ENCODE data around the gene DACT2. TPM values are rescaled to one million over a fixed set of nuclear protein-coding genes. Genes with fewer than 3 reads are reported as not detected.

DACT2 gene
- total RNA-seq, 1 experiment from 2014 or later, result 4.9 TPM

DNA sequence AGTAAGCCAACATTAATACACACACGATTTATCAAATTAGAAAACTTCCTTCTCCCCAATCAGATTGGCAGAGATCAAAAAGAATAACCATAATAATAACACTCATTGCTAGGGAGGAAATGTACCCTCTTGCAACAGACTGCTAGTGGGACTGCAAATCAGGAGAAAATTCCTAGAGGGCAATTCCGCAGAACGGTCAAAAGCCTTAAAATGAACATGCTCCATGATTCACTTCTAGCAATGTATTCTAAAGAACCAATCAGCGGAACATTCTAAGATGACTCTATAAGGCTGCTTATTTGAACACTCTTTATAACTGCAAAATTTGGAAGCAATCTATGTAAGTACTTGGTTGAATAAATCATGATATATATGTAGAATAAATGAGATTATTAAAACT lies 8.5 kb upstream of the DACT2 start (continued):
- TF ChIP-seq NR1H2 (CRISPR knock-in tag; IDR thresholded peaks at IDR 0.05) (no peak), ZNF416 (CRISPR knock-in tag; IDR thresholded peaks at IDR 0.05) (no peak), NFE2L1 (CRISPR knock-in tag; IDR thresholded peaks at IDR 0.05) (no peak)

GRCh38 chr6:168326294-168327261 lies 7.0 kb upstream of the DACT2 start:
- no peaks in the 10 kb centered on the region; the same call in 1 of the 2 replicates for H3K9me3 Mint-ChIP-seq
- TF ChIP-seq GRHL2 (CRISPR knock-in tag; IDR thresholded peaks at IDR 0.05; ENCODE audit: insufficient replicate concordance, severe bottlenecking), result no peak
- TF ChIP-seq CREB1 (CRISPR knock-in tag; IDR thresholded peaks at IDR 0.05), result no peak
- TF ChIP-seq TP53 (CRISPR knock-in tag; IDR thresholded peaks at IDR 0.05), result no peak
- no peak for TF ChIP-seq AFF4 (CRISPR knock-in tag; IDR thresholded peaks at IDR 0.05; ENCODE audit: borderline replicate concordance)
- TF ChIP-seq, protein P1, sequence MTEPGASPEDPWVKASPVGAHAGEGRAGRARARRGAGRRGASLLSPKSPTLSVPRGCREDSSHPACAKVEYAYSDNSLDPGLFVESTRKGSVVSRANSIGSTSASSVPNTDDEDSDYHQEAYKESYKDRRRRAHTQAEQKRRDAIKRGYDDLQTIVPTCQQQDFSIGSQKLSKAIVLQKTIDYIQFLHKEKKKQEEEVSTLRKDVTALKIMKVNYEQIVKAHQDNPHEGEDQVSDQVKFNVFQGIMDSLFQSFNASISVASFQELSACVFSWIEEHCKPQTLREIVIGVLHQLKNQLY (CRISPR knock-in tag; IDR thresholded peaks at IDR 0.05), result no peak
- TF ChIP-seq GABPB1 (CRISPR knock-in tag; IDR thresholded peaks at IDR 0.05), result peak; percentile 99
- TF ChIP-seq, protein P2, sequence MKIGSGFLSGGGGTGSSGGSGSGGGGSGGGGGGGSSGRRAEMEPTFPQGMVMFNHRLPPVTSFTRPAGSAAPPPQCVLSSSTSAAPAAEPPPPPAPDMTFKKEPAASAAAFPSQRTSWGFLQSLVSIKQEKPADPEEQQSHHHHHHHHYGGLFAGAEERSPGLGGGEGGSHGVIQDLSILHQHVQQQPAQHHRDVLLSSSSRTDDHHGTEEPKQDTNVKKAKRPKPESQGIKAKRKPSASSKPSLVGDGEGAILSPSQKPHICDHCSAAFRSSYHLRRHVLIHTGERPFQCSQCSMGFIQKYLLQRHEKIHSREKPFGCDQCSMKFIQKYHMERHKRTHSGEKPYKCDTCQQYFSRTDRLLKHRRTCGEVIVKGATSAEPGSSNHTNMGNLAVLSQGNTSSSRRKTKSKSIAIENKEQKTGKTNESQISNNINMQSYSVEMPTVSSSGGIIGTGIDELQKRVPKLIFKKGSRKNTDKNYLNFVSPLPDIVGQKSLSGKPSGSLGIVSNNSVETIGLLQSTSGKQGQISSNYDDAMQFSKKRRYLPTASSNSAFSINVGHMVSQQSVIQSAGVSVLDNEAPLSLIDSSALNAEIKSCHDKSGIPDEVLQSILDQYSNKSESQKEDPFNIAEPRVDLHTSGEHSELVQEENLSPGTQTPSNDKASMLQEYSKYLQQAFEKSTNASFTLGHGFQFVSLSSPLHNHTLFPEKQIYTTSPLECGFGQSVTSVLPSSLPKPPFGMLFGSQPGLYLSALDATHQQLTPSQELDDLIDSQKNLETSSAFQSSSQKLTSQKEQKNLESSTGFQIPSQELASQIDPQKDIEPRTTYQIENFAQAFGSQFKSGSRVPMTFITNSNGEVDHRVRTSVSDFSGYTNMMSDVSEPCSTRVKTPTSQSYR (CRISPR knock-in tag; IDR thresholded peaks at IDR 0.05), result no peak
- ATAC-seq (peak; percentile 89), DNase-seq (ENCODE audit: low spot score) (no peak)
- peaks cover 13% of the 10 kb centered on the region for H3K27me3 Mint-ChIP-seq (ENCODE audit: low read depth)
- H3K36me3 Mint-ChIP-seq, result peaks cover 3% of the 10 kb centered on the region; the same call in 1 of the 2 replicates
- ChIA-PET CTCF (interaction anchor here (1.5 kb wide), 1 partner anchor 125 kb away, joined by 4 read pairs; no protein-coding TSS in a partner anchor), POLR2A (no interaction called here)
- peaks cover 19% of the 10 kb centered on the region for H3K4me1 Mint-ChIP-seq
- H3K4me3 Mint-ChIP-seq, result no peak overlapping the region
- H3K27ac Mint-ChIP-seq, result peak overlapping the region; percentile 28; the same call in 1 of the 2 replicates

GRCh38 chr6:168322966-168323365 lies 3.4 kb upstream of the DACT2 start:
- no peak overlapping the region for H3K27ac Mint-ChIP-seq
- DNase-seq (ENCODE audit: low spot score), result no peak
- peaks cover 10% of the 10 kb centered on the region for H3K9me3 Mint-ChIP-seq
- POLR2A ChIA-PET, result no interaction called here
- H3K36me3 Mint-ChIP-seq, result peaks cover 9% of the 10 kb centered on the region; the same call in 1 of the 2 replicates
- no peak overlapping the region for H3K4me3 Mint-ChIP-seq
- no peak for ATAC-seq
- peaks cover 32% of the 10 kb centered on the region for H3K27me3 Mint-ChIP-seq (ENCODE audit: low read depth)
- CTCF ChIA-PET, result no interaction called here
- H3K4me1 Mint-ChIP-seq, result peaks cover 30% of the 10 kb centered on the region
- TF ChIP-seq, protein P3, sequence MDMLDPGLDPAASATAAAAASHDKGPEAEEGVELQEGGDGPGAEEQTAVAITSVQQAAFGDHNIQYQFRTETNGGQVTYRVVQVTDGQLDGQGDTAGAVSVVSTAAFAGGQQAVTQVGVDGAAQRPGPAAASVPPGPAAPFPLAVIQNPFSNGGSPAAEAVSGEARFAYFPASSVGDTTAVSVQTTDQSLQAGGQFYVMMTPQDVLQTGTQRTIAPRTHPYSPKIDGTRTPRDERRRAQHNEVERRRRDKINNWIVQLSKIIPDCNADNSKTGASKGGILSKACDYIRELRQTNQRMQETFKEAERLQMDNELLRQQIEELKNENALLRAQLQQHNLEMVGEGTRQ (CRISPR knock-in tag; IDR thresholded peaks at IDR 0.05), result no peak
- TF ChIP-seq RORB (CRISPR knock-in tag; IDR thresholded peaks at IDR 0.05) (no peak), FOXP4 (CRISPR knock-in tag; IDR thresholded peaks at IDR 0.05) (no peak), ZNF232 (CRISPR knock-in tag; IDR thresholded peaks at IDR 0.05) (no peak), IRF2 (CRISPR knock-in tag; IDR thresholded peaks at IDR 0.05; ENCODE audit: borderline replicate concordance, low read depth) (no peak), CREB1 (CRISPR knock-in tag; IDR thresholded peaks at IDR 0.05) (no peak), ZNF423 (CRISPR knock-in tag; IDR thresholded peaks at IDR 0.05) (no peak), SOX15 (CRISPR knock-in tag; IDR thresholded peaks at IDR 0.05) (no peak), TEAD4 (CRISPR knock-in tag; IDR thresholded peaks at IDR 0.05) (no peak), KAT7 (CRISPR knock-in tag; IDR thresholded peaks at IDR 0.05; ENCODE audit: borderline replicate concordance) (no peak), ZNF416 (CRISPR knock-in tag; IDR thresholded peaks at IDR 0.05) (no peak)
- TF ChIP-seq, protein P4, sequence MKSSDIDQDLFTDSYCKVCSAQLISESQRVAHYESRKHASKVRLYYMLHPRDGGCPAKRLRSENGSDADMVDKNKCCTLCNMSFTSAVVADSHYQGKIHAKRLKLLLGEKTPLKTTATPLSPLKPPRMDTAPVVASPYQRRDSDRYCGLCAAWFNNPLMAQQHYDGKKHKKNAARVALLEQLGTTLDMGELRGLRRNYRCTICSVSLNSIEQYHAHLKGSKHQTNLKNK (CRISPR knock-in tag; IDR thresholded peaks at IDR 0.05), result no peak
- TF ChIP-seq, protein P5, sequence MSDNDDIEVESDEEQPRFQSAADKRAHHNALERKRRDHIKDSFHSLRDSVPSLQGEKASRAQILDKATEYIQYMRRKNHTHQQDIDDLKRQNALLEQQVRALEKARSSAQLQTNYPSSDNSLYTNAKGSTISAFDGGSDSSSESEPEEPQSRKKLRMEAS (CRISPR knock-in tag; IDR thresholded peaks at IDR 0.05), result no peak
